Stimulated activated CD8-positive, alpha-beta memory T cell treated with anti-CD3 and anti-CD28 coated beads, Interleukin-7, amount 100 ng/mL, for 48 hours (primary cell): ENCODE data around the gene CDK7.
"Not testable (repeated sequence)": the region's sequence is repeated elsewhere in the genome, so short reads cannot be mapped to it uniquely, and the experiment has no call there.

Source experiments
- DNase-seq, 2 donors: peaks; one replicate each; pipeline ENCODE4 v3.0.0-alpha.2; 2020; ENCODE audit warnings: low read depth in 1 of 2; ENCODE audit errors: extremely low read depth in 1 of 2

Gene CDK7

GRCh38 chr5:69234457-69235268 is at the start of gene CDK7:
Gene CDK7, plus strand, starts transcription at chr5:69234886. Its CDS starts 90 bp downstream, at chr5:69234976.
- DNase-seq, result peak; percentile 87

GRCh38 chr5:69187342-69187741 is 47.3 kb upstream of the CDK7 start:
- DNase-seq, result no peak

GRCh38 chr5:69188811-69189161 is 45.9 kb upstream of the CDK7 start:
- DNase-seq, result no peak

GRCh38 chr5:69189162-69190086 is 45.3 kb upstream of the CDK7 start, which contains the start of gene CENPH:
Gene CENPH, plus strand, starts transcription at chr5:69189583. Its CDS starts 52 bp downstream, at chr5:69189635.
- peak; percentile 84 to 90 for DNase-seq

- no peak for DNase-seq
Observed at GRCh38 chr5:69202497-69202896, 32.2 kb upstream of the CDK7 start.

GRCh38 chr5:69206528-69207190 is 28.0 kb upstream of the CDK7 start:
- no peak for DNase-seq

- no peak for DNase-seq
Observed at GRCh38 chr5:69209602-69210001, 25.1 kb upstream of the CDK7 start.

GRCh38 chr5:69211200-69211599 is 23.5 kb upstream of the CDK7 start:
- no peak for DNase-seq

GRCh38 chr5:69212022-69212421 is 22.7 kb upstream of the CDK7 start:
- no peak for DNase-seq

- no peak for DNase-seq
Observed at GRCh38 chr5:69213513-69214215, 21.0 kb upstream of the CDK7 start.

GRCh38 chr5:69217151-69217511 is 17.6 kb upstream of the CDK7 start:
- DNase-seq, result no peak

GRCh38 chr5:69217548-69218526 is 16.8 kb upstream of the CDK7 start:
- peak; percentile 91 to 96 for DNase-seq

GRCh38 chr5:69219939-69220338 is 14.7 kb upstream of the CDK7 start:
- DNase-seq, result no peak

GRCh38 chr5:69220371-69220770 is 14.3 kb upstream of the CDK7 start:
- DNase-seq, result not testable (repeated sequence)

GRCh38 chr5:69220833-69221232 is 13.9 kb upstream of the CDK7 start:
- not testable (repeated sequence) for DNase-seq

GRCh38 chr5:69224520-69224919 is 10.2 kb upstream of the CDK7 start:
- no peak for DNase-seq

- no peak for DNase-seq
Observed at GRCh38 chr5:69225860-69226259, 8.8 kb upstream of the CDK7 start.

GRCh38 chr5:69230181-69230580 is 4.5 kb upstream of the CDK7 start:
- DNase-seq, result no peak

- DNase-seq, result no peak
Observed at GRCh38 chr5:69231281-69231680, 3.4 kb upstream of the CDK7 start.
